Heart right ventricle (tissue), 16 donors: ENCODE measurements around the gene HOPX. TPM values are rescaled to one million over a fixed set of nuclear protein-coding genes. Genes with fewer than 3 reads are reported as not detected.

ENCODE experiments used
- ATAC-seq, 8 donors: fragments of 200-7000 bp; cut with Tn5 transposase; one replicate each; pipeline ENCODE4 v1.9.1; 2020; ENCODE audit warnings: mild to moderate bottlenecking in 8 of 8, moderate library complexity in 8 of 8, moderate number of reproducible peaks in 1 of 8
- DNase-seq, 2 donors: peaks; one replicate each; pipeline ENCODE4 v3.0.0-alpha.2; 2020
- H3K27ac ChIP-seq, 10 donors: fragments of 200-600 bp; sonication (generic) in 2 of 10; one replicate each; pipeline versions ENCODE4 v1.5.0 to v1.8.0; 2020 to 2022; ENCODE audit warnings: mild to moderate bottlenecking in 3 of 10
- H3K27me3 ChIP-seq, 7 donors: fragments of 200-600 bp; one replicate each; pipeline ENCODE4 v1.8.0; 2021 to 2022; ENCODE audit warnings: mild to moderate bottlenecking in 2 of 7
- H3K36me3 ChIP-seq, 9 donors: fragments of 200-600 bp; sonication (generic) in 1 of 9; one replicate each; pipeline versions ENCODE4 v1.5.0 to v1.8.0; 2020 to 2022; ENCODE audit warnings: mild to moderate bottlenecking in 2 of 9
- H3K4me1 ChIP-seq, 9 donors: fragments of 200-600 bp; sonication (generic) in 1 of 9; one replicate each; pipeline versions ENCODE4 v1.5.0 to v1.8.0; 2020 to 2022; ENCODE audit warnings: mild to moderate bottlenecking in 4 of 9
- H3K4me3 ChIP-seq, 10 donors: fragments of 200-600 bp; sonication (generic) in 2 of 10; one replicate each; pipeline versions ENCODE4 v1.5.0 to v1.8.0; 2020 to 2022; ENCODE audit warnings: mild to moderate bottlenecking in 7 of 10, moderate library complexity in 2 of 10
- H3K9me3 ChIP-seq, 11 donors: fragments of 200-600 bp in 10 of 11; sonication (generic) in 2 of 11; one replicate each; pipeline versions ENCODE4 v1.5.0 to v1.8.0; 2013 to 2022; ENCODE audit warnings: mild to moderate bottlenecking in 2 of 11, control low read depth in 1 of 11, moderate library complexity in 1 of 11
- WGBS, 2 donors: extraction: QIAGEN DNeasy Blood & Tissue Kit; methylation state at CpG; one replicate each; pipeline ENCODE4 v1.1.7; 2013; ENCODE audit warnings: inconsistent platforms in 1 of 2; 5-methylcytosine and 5-hydroxymethylcytosine counted together
- intact Hi-C, 10 donors: fragments of 100-400 bp; cut with DNase I; formaldehyde crosslinking; loops; one replicate each; pipeline versions ENCODE4 v1.11.1 to v1.14.2; 2022
- polyA plus RNA-seq, 2 donors: library from polyadenylated mRNA; stranded (reverse); fragments of 200-250 nt; gene quantifications; one replicate each; pipeline ENCODE4 v1.2.3, GENCODE V29; 2013
- total RNA-seq, 10 donors: library from RNA; stranded (reverse); fragmentation: NEBNext Ultra II Directional in 3 of 10; extraction: Animal tissue kit (Norgen Biotek cat#: 25700) in 3 of 10; gene quantifications; one replicate each; pipeline versions ENCODE4 v1.2.1 to v1.2.4, GENCODE V29; 2021 to 2023
- TF ChIP-seq, protein P1 (sequence below), 9 donors: fragments of 200-600 bp; sonication (generic) in 2 of 9; IDR thresholded peaks; one replicate each; pipeline versions ENCODE4 v1.5.0 to v1.8.0; 2021 to 2022; ENCODE audit warnings: antibody characterized with exemption in 9 of 9, mild to moderate bottlenecking in 5 of 9, moderate library complexity in 1 of 9
- donor health status: Arrhythmogenic right ventricular cardiomyopathy.
- donor health status: ischemic (EF 13 %, LVEDD 7.1; RV severe dilation, severe dysfunction).
- donor health status: healthy with polysubstance abuse.
- donor health status: DM: no; HTN: yes; CAD: no.
- donor health status: DM: no; HTN: no; CAD: no.
- donor health status: ischemic (EF 25% LVEDD 6.9; RV normal size, moderate dysfunction).
- donor health status: ischemic (EF 25% LVEDD 5.7; RV mildly dilated, moderate dysfunction).
- donor health status: healthy.
- donor health status: DM: yes; HTN: yes; CAD: no.
- donor health status: Ischemic cardiomyopathy.
- donor health status: ischemic (EF 35%, LVEDD 5.7; RV mildly dilated, moderate dysfunction).
- donor health status: nonischemic (EF 11% LVEDD 7.7; RV severe dilation, severe dysfunction).
- donor health status: DM: yes; HTN: yes; CAD: no.
- donor health status: PGD.
- donor health status: ischemic (EF 29% LVEDD 5.4; RV normal size, mild dysfunction).
- donor health status: nonischemic (EF 23%, LVEDD 6.1; RV moderate dilation, normal function).

Gene HOPX
- total and polyA plus RNA-seq, 12 donors = 0.39 to 90.9 (median 10.4) TPM

GRCh38 chr4:56626963-56627362 is 54.1 kb downstream of the HOPX start:
- Histone ChIP-seq H3K36me3 (no peaks in the 10 kb centered on the region), H3K27ac (no peak overlapping the region), H3K4me1 (no peaks in the 10 kb centered on the region), H3K9me3 (peaks cover 0 to 23% (median 7%) of the 10 kb centered on the region in 11 donors), H3K4me3 (no peak overlapping the region), H3K27me3 (peaks cover 0 to 3% (median 0%) of the 10 kb centered on the region in 7 donors)
- TF ChIP-seq, protein P1, sequence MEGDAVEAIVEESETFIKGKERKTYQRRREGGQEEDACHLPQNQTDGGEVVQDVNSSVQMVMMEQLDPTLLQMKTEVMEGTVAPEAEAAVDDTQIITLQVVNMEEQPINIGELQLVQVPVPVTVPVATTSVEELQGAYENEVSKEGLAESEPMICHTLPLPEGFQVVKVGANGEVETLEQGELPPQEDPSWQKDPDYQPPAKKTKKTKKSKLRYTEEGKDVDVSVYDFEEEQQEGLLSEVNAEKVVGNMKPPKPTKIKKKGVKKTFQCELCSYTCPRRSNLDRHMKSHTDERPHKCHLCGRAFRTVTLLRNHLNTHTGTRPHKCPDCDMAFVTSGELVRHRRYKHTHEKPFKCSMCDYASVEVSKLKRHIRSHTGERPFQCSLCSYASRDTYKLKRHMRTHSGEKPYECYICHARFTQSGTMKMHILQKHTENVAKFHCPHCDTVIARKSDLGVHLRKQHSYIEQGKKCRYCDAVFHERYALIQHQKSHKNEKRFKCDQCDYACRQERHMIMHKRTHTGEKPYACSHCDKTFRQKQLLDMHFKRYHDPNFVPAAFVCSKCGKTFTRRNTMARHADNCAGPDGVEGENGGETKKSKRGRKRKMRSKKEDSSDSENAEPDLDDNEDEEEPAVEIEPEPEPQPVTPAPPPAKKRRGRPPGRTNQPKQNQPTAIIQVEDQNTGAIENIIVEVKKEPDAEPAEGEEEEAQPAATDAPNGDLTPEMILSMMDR (IDR thresholded peaks at IDR 0.05) = no peak
- ATAC-seq (no peak), DNase-seq (no peak)
- intact Hi-C loops = no loop called here
- 80 to 88% methylated on average over 2 of the region's 2 CpGs for WGBS, 2 donors

DNA sequence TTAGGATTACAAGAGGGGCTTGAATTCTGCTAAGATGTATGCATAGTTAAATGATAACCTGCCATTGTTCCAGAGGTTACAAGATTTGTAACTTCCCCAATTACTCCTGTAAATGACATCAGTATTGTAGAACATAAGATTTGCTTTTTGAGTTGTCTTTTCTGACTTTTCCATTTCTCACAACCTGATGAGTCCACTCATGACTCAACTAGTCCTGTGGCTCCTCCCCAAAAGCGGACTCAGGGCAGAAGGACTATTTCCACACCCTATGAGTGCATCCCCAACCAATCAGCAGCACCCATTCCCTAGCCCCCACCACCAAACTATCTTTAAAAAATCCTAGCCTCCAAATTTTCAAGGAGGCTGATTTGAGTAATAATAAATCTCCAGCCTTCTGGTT is 54.7 kb downstream of the HOPX start:
- DNase-seq (no peak), ATAC-seq (no peak)
- H3K9me3 ChIP-seq = peaks cover 0 to 23% (median 7%) of the 10 kb centered on the region in 11 donors
- intact Hi-C loops = no loop called here
- H3K27me3 ChIP-seq = no peaks in the 10 kb centered on the region
- H3K4me1 ChIP-seq = no peaks in the 10 kb centered on the region
- no peaks in the 10 kb centered on the region for H3K36me3 ChIP-seq
- 62 to 85% methylated on average over 1 of the region's 1 CpG for WGBS, 2 donors
- no peak overlapping the region for H3K27ac ChIP-seq
- TF ChIP-seq, protein P1 (IDR thresholded peaks at IDR 0.05) = no peak
- H3K4me3 ChIP-seq = no peak overlapping the region

DNA sequence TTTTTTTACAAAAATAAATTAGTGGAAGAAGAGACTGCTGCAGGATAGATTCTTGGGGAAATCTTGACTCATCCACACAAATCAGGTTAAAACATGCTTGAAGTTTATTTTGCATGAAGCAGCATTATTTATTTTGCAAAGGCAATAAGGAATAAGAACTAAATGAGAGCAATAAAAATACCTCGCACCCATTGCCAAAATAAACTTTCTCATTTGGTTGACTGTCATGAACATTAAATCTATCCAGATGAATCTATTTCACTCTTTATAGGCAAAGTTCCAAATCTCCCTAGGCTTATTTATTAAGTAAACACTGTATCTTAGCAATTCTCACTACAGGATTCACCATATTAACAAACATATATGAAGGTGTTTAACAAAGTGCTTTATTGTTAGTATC is 58.9 kb downstream of the HOPX start:
- intact Hi-C loops = no loop called here

GRCh38 chr4:56619816-56620215 is 61.3 kb downstream of the HOPX start:
- H3K27ac ChIP-seq = no peak overlapping the region
- no peaks in the 10 kb centered on the region for H3K4me1 ChIP-seq
- TF ChIP-seq, protein P1 (IDR thresholded peaks at IDR 0.05) = no peak
- peaks cover 0 to 22% (median 0%) of the 10 kb centered on the region in 7 donors for H3K27me3 ChIP-seq
- no peaks in the 10 kb centered on the region for H3K36me3 ChIP-seq
- H3K4me3 ChIP-seq = no peak overlapping the region
- ATAC-seq (no peak), DNase-seq (no peak)
- peaks cover 0 to 9% (median 0%) of the 10 kb centered on the region in 11 donors for H3K9me3 ChIP-seq
- intact Hi-C loops = no loop called here
- whole genome bisulfite sequencing, 2 donors = 51 to 52% methylated on average over 1 of the region's 1 CpG

More for the DNA sequence above, 58.9 kb downstream of the HOPX start:
- TF ChIP-seq, protein P1 (IDR thresholded peaks at IDR 0.05) = no peak
- Histone ChIP-seq H3K4me1 (no peaks in the 10 kb centered on the region), H3K9me3 (peaks cover 0 to 23% (median 4%) of the 10 kb centered on the region in 11 donors), H3K36me3 (no peaks in the 10 kb centered on the region), H3K27me3 (peaks cover 0 to 8% (median 0%) of the 10 kb centered on the region in 7 donors), H3K4me3 (no peak overlapping the region), H3K27ac (no peak overlapping the region)
- DNase-seq = no peak
- no peak for ATAC-seq
- WGBS, 2 donors = 73 to 80% methylated on average over 1 of the region's 1 CpG
